PC-9 (cell line): ENCODE results near the gene ANGPTL2. TPM values are rescaled to one million over a fixed set of nuclear protein-coding genes. Genes with fewer than 3 reads are reported as not detected.

ENCODE experiments used
- BruUV-seq: library from RNA; stranded (reverse); fragments of 400-500 nt; replicated peaks from 2 replicates; lab custom pipeline; 2021; lab: Mats Ljungman, UMichigan
- CTCF ChIA-PET: fragments of 300-600 bp; sonication (Branson Sonifier 250); formaldehyde crosslinking; loops from one replicate; lab custom pipeline; 2022; ENCODE audit warnings: antibody characterized with exemption; lab: Charles Lee
- POLR2A ChIA-PET: fragments of 300-600 bp; sonication (Branson Sonifier 250); formaldehyde crosslinking; loops from one replicate; lab custom pipeline; 2022; ENCODE audit warnings: antibody characterized with exemption; ENCODE audit not compliant: unreplicated experiment; lab: Charles Lee
- DNase-seq, 2 experiments: peaks; one replicate each; pipeline versions ENCODE4 v3.0.0 to v3.0.0-alpha.2; 2015 to 2022; ENCODE audit warnings: mixed read lengths in 1 of 2
- H2AFZ ChIP-seq: fragments of 200-600 bp; sonication (generic); 2 replicates; pipeline ENCODE4 v1.8.1; 2017; ENCODE audit warnings: antibody characterized with exemption
- H3F3A ChIP-seq: fragments of 200-600 bp; sonication (generic); 2 replicates; pipeline ENCODE4 v1.8.1; 2017; ENCODE audit warnings: antibody characterized with exemption, mild to moderate bottlenecking, low read depth; ENCODE audit not compliant: insufficient read depth
- H3K27ac ChIP-seq: fragments of 200-600 bp; sonication (generic); 2 replicates; pipeline ENCODE4 v1.6.1; 2016; ENCODE audit warnings: mixed run types
- H3K27me3 ChIP-seq: fragments of 200-600 bp; sonication (generic); 2 replicates; pipeline ENCODE4 v1.6.1; 2016; ENCODE audit warnings: low read depth, mixed run types; ENCODE audit not compliant: insufficient read depth
- H3K36me3 ChIP-seq: fragments of 200-600 bp; sonication (generic); 2 replicates; pipeline ENCODE4 v1.6.1; 2016; ENCODE audit warnings: low read depth, mixed run types
- H3K4me1 ChIP-seq: fragments of 200-600 bp; sonication (generic); replicated peaks from 2 replicates; pipeline ENCODE4 v1.6.1; 2016; ENCODE audit warnings: mixed run types; ENCODE audit not compliant: insufficient read depth
- H3K4me2 ChIP-seq: fragments of 200-600 bp; sonication (generic); 2 replicates; pipeline ENCODE4 v1.6.1; 2017; ENCODE audit warnings: mixed run types
- H3K4me3 ChIP-seq: fragments of 200-600 bp; sonication (generic); 2 replicates; pipeline ENCODE4 v1.6.1; 2016; ENCODE audit warnings: mixed run types
- H3K79me2 ChIP-seq: fragments of 200-600 bp; sonication (generic); 2 replicates; pipeline ENCODE4 v1.6.1; 2017; ENCODE audit warnings: low read depth, mixed run types
- H3K9me2 ChIP-seq: fragments of 200-600 bp; sonication (generic); 2 replicates; pipeline ENCODE4 v1.8.1; 2017; ENCODE audit warnings: mild to moderate bottlenecking; ENCODE audit not compliant: insufficient read depth
- H3K9me3 ChIP-seq: fragments of 200-600 bp; sonication (generic); 2 replicates; pipeline ENCODE4 v1.8.1; 2016; ENCODE audit warnings: low read depth; ENCODE audit not compliant: insufficient read depth
- H4K20me1 ChIP-seq: fragments of 200-600 bp; sonication (generic); 2 replicates; pipeline ENCODE4 v1.8.1; 2017; ENCODE audit not compliant: insufficient read depth
- CTCF ChIP-seq: fragments of 200-600 bp; sonication (generic); conservative IDR thresholded peaks from 2 replicates; pipeline ENCODE4 v1.6.1; 2017; ENCODE audit warnings: mixed run types, antibody characterized with exemption, mild to moderate bottlenecking, moderate library complexity
- EZH2 ChIP-seq: fragments of 200-600 bp; sonication (generic); IDR thresholded peaks from 2 replicates; pipeline ENCODE4 v1.8.0; 2017; ENCODE audit warnings: antibody characterized with exemption, low read depth
- intact Hi-C: fragments of 100-400 bp; cut with micrococcal nuclease; formaldehyde crosslinking; loops from one replicate; pipeline ENCODE4 v1.10.0; 2022; ENCODE audit not compliant: unreplicated experiment
- total RNA-seq: library from RNA; stranded (reverse); gene quantifications from 2 replicates; pipeline ENCODE4 v1.2.3, GENCODE V29; 2021

The ANGPTL2 gene
- total RNA-seq, 1 experiment from 2014 or later: 0.13 TPM

GRCh38 chr9:127093319-127094020, 29.0 kb downstream of the ANGPTL2 start:
- no peaks in the 10 kb centered on the region for H3K27me3 ChIP-seq
- no peaks in the 10 kb centered on the region for H3K79me2 ChIP-seq
- CTCF ChIA-PET: no interaction called here
- BruUV-seq: no TSS peak
- H3K36me3 ChIP-seq: no peaks in the 10 kb centered on the region
- H3K9me2 ChIP-seq: no peaks in the 10 kb centered on the region
- DNase-seq: no peak
- H3K9me3 ChIP-seq: no peaks in the 10 kb centered on the region
- no peaks in the 10 kb centered on the region for H4K20me1 ChIP-seq
- intact Hi-C loops: no loop called here
- no peak overlapping the region for H3K4me3 ChIP-seq
- no peaks in the 10 kb centered on the region for H3K4me1 ChIP-seq
- no peak overlapping the region for H2AFZ ChIP-seq
- no peak overlapping the region for H3K4me2 ChIP-seq
- H3F3A ChIP-seq: no peaks in the 10 kb centered on the region
- TF ChIP-seq CTCF (no peak), EZH2 (no peak)
- POLR2A ChIA-PET: no interaction called here
- no peak overlapping the region for H3K27ac ChIP-seq

- no peaks in the 10 kb centered on the region for H3K36me3 ChIP-seq
- no peak overlapping the region for H3K4me3 ChIP-seq
- ChIA-PET CTCF (no interaction called here), POLR2A (no interaction called here)
- H3K9me2 ChIP-seq: no peaks in the 10 kb centered on the region
- H3F3A ChIP-seq: no peaks in the 10 kb centered on the region
- no peaks in the 10 kb centered on the region for H3K79me2 ChIP-seq
- TF ChIP-seq CTCF: no peak
- no peak for TF ChIP-seq EZH2
- H3K4me1 ChIP-seq: no peaks in the 10 kb centered on the region
- no TSS peak for BruUV-seq
- H3K27me3 ChIP-seq: no peaks in the 10 kb centered on the region
- no peak overlapping the region for H2AFZ ChIP-seq
- H4K20me1 ChIP-seq: no peaks in the 10 kb centered on the region
- DNase-seq: no peak
- H3K9me3 ChIP-seq: no peaks in the 10 kb centered on the region
- no peak overlapping the region for H3K27ac ChIP-seq
- intact Hi-C loops: no loop called here
- no peak overlapping the region for H3K4me2 ChIP-seq
Observed at GRCh38 chr9:127092041-127092608, 30.3 kb downstream of the ANGPTL2 start.

GRCh38 chr9:127091526-127091925, 30.9 kb downstream of the ANGPTL2 start:
- no peaks in the 10 kb centered on the region for H3F3A ChIP-seq
- no peak overlapping the region for H3K4me3 ChIP-seq
- H4K20me1 ChIP-seq: no peaks in the 10 kb centered on the region
- no TSS peak for BruUV-seq
- CTCF ChIA-PET: no interaction called here
- no peak for DNase-seq
- no peaks in the 10 kb centered on the region for H3K9me2 ChIP-seq
- H3K4me2 ChIP-seq: no peak overlapping the region
- no peak for TF ChIP-seq CTCF
- no peak for TF ChIP-seq EZH2
- H3K36me3 ChIP-seq: no peaks in the 10 kb centered on the region
- no peaks in the 10 kb centered on the region for H3K27me3 ChIP-seq
- H3K79me2 ChIP-seq: no peaks in the 10 kb centered on the region
- intact Hi-C loops: no loop called here
- no peak overlapping the region for H3K27ac ChIP-seq
- POLR2A ChIA-PET: no interaction called here
- no peaks in the 10 kb centered on the region for H3K9me3 ChIP-seq
- no peak overlapping the region for H2AFZ ChIP-seq
- no peaks in the 10 kb centered on the region for H3K4me1 ChIP-seq
